T-helper 17 cell (primary cell): ENCODE measurements around the gene CEACAM7. TPM values are rescaled to one million over a fixed set of nuclear protein-coding genes. Genes with fewer than 3 reads are reported as not detected.

Source experiments
- ATAC-seq: fragments of 150-1000 bp; cut with Tn5 transposase; 2 replicates; pipeline ENCODE4 v1.10.0; 2021; ENCODE audit warnings: mild to moderate bottlenecking, moderate library complexity
- DNase-seq, 3 donors: peaks; one replicate each; pipeline versions ENCODE4 v3.0.0 to v3.0.0-alpha.2; 2020 to 2021
- H3K9me3 ChIP-seq: one replicate; pipeline ENCODE4 v1.7.0; 2013; ENCODE audit warnings: low read length, mild to moderate bottlenecking; ENCODE audit not compliant: control insufficient read depth, poor library complexity, severe bottlenecking
- H3K27ac Mint-ChIP-seq: one replicate; pipeline ENCODE4 v1.8.0; 2022; ENCODE audit warnings: mild to moderate bottlenecking, moderate library complexity, mixed read lengths
- H3K27me3 Mint-ChIP-seq: one replicate; pipeline ENCODE4 v1.8.0; 2022; ENCODE audit warnings: mixed read lengths
- H3K36me3 Mint-ChIP-seq: one replicate; pipeline ENCODE4 v1.8.0; 2022; ENCODE audit warnings: low read depth, mixed read lengths
- H3K4me1 Mint-ChIP-seq: one replicate; pipeline ENCODE4 v1.8.0; 2022; ENCODE audit warnings: mild to moderate bottlenecking, mixed read lengths
- H3K4me3 Mint-ChIP-seq: one replicate; pipeline ENCODE4 v1.8.0; 2022; ENCODE audit warnings: mild to moderate bottlenecking, moderate library complexity, mixed read lengths
- total RNA-seq, 4 donors: library from RNA in 2 of 4; stranded (reverse) in 2 of 4; gene quantifications; one replicate each; pipeline ENCODE4 v1.2.3 and lab custom pipeline; 2022 to 2026

CEACAM7 gene
- total RNA-seq, 2 donors from 2014 or later, result not detected

- H3K9me3 ChIP-seq, result no peaks in the 10 kb centered on the region
- Mint-ChIP-seq H3K27me3 (peaks cover 37% of the 10 kb centered on the region), H3K27ac (no peak overlapping the region), H3K4me1 (no peaks in the 10 kb centered on the region), H3K36me3 (peaks cover 2% of the 10 kb centered on the region), H3K4me3 (no peak overlapping the region)
- no peak for ATAC-seq
- DNase-seq, result no peak
Measured at GRCh38 chr19:41624515-41624914, 63.6 kb downstream of the CEACAM7 start.

- H3K36me3 Mint-ChIP-seq, result peaks cover 2% of the 10 kb centered on the region
- no peak overlapping the region for H3K27ac Mint-ChIP-seq
- ATAC-seq (no peak), DNase-seq (no peak)
- H3K4me1 Mint-ChIP-seq, result no peaks in the 10 kb centered on the region
- H3K4me3 Mint-ChIP-seq, result no peak overlapping the region
- peaks cover 32% of the 10 kb centered on the region for H3K27me3 Mint-ChIP-seq
- H3K9me3 ChIP-seq, result no peaks in the 10 kb centered on the region
Measured at GRCh38 chr19:41623360-41623759, 64.7 kb downstream of the CEACAM7 start.

Other genes starting within 250 kb of the CEACAM7 start
- 10 to 100 TPM; 24.1 to 27.9 TPM for gene DMAC2, start 248.4 kb downstream of the CEACAM7 start, total RNA-seq
- not detected for gene ERICH4, start 245.1 kb downstream of the CEACAM7 start, total RNA-seq
- 10 to 100 TPM; 40.5 to 44.4 TPM for gene CEACAM21, start 112.1 kb downstream of the CEACAM7 start, total RNA-seq
- gene CEACAM4, start 61.2 kb downstream of the CEACAM7 start, total RNA-seq, result under 1 TPM; 0.31 to 0.92 TPM
- not detected for gene CEACAM5, start 20.4 kb upstream of the CEACAM7 start, total RNA-seq
- not detected for gene CEACAM6, start 67.3 kb upstream of the CEACAM7 start, total RNA-seq
- under 1 TPM in 1 of 2 donors, not detected in 1; 0.25 TPM for gene CEACAM3, start 108.3 kb upstream of the CEACAM7 start, total RNA-seq
- not detected for gene LYPD4, start 156.4 kb upstream of the CEACAM7 start, total RNA-seq
- not detected for gene DMRTC2, start 156.8 kb upstream of the CEACAM7 start, total RNA-seq
- 1,000 to 10,000 TPM; 3,299 to 3,349 TPM for gene RPS19, start 172.0 kb upstream of the CEACAM7 start, total RNA-seq
- 10 to 100 TPM in 1 of 2 donors, 1 to 10 TPM in 1; 1.6 to 27.3 TPM for gene CD79A, start 189.0 kb upstream of the CEACAM7 start, total RNA-seq
- 100 to 1,000 TPM; 929 to 961 TPM for gene ARHGEF1, start 194.9 kb upstream of the CEACAM7 start, total RNA-seq
- gene ERFL, start 240.2 kb upstream of the CEACAM7 start, total RNA-seq, result 1 to 10 TPM; 2.4 to 3.1 TPM